ENCODE data around the gene CACNA1S. TPM values are rescaled to one million over a fixed set of nuclear protein-coding genes. Genes with fewer than 3 reads are reported as not detected.

CACNA1S gene
- total and polyA plus RNA-seq, 2 of the 13 experiments (the other 11 are each of a cell fraction or from before 2014, with no cell fraction given), result not detected

DNA sequence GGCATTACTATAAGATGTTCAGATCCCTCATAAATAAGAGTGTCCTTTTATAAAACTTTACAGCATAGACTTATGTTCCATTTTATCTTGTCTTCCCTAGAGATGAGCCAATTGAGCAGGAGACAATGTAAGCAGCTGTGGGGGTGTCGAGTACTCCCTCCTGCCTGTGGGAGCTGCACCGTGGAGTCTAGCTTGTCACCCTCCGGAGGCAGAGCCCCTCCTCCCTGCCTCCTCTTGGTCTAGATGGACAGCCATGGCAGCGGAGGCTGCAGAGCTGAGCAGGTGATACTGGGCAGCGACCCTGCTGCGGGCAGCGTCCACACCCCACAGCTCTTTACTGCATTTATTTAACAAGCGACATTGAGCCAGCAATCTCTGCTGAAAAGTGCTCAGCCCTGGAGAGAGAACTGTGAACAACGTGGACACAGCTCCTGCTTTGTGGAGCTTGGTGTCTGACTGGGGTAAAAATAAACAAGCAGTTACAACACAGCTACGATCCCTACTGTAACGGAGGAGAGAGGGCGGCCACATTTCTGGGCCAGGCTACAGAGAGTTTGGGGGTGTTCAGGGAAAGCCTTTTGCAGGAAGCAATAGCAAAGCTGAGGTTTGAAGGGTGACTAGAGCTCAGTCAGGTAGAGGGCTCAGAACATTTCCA is 75.9 kb downstream of the CACNA1S start (continued):
- TF ChIP-seq ZNF251 (CRISPR knock-in tag; IDR thresholded peaks at IDR 0.05), result no peak

- Histone ChIP-seq H3K4me2 (ENCODE audit: low read depth, low read length) (no peak overlapping the region), H3K27ac (ENCODE audit: extremely low read length, insufficient read depth, low read length) (no peak overlapping the region), H4K20me1 (ENCODE audit: insufficient read depth, low read length) (no peaks in the 10 kb centered on the region), H3K36me3 (replicated peaks in 1 of 2; ENCODE audit: control insufficient read depth in 1 of 2, insufficient read depth in 2 of 2, low read length in 2 of 2) (no peaks in the 10 kb centered on the region), H3K4me3 (replicated peaks in 1 of 3; ENCODE audit: insufficient read depth in 1 of 3, low read depth in 2 of 3, low read length in 3 of 3) (no peak overlapping the region), H2AFZ (ENCODE audit: low read length) (no peak overlapping the region), H3K9me3 (ENCODE audit: low read length) (no peaks in the 10 kb centered on the region), H3K4me1 (ENCODE audit: insufficient read depth, low read length) (peaks cover 10% of the 10 kb centered on the region), H3K9ac (ENCODE audit: insufficient read depth, low read depth, low read length) (no peak overlapping the region), H3K27me3 (ENCODE audit: control insufficient read depth in 1 of 2, insufficient read depth in 2 of 2, low read length in 2 of 2) (peaks cover 0 to 13% of the 10 kb centered on the region in 2 experiments; a peak in 3 of 5 replicates), H3K79me2 (ENCODE audit: insufficient read depth, low read length) (no peaks in the 10 kb centered on the region)
- WGBS (ENCODE audit: low lambda C conversion rate), result 17% methylated on average over 2 of the region's 4 CpGs
- CTCF ChIA-PET (ENCODE audit: low intra/inter-chr PET ratio, low total read pairs), result no interaction called here
- TF ChIP-seq ZNF468 (CRISPR knock-in tag; IDR thresholded peaks at IDR 0.05) (no peak), TMF1 (CRISPR knock-in tag; IDR thresholded peaks at IDR 0.05; ENCODE audit: low read depth) (no peak), ATM (IDR thresholded peaks at IDR 0.05; ENCODE audit: borderline replicate concordance) (no peak)
- ATAC-seq (no peak), DNase-seq (ENCODE audit: low spot score) (no peak), FAIRE-seq (no peak)
- intact Hi-C loops (cut with micrococcal nuclease; ENCODE audit: unreplicated experiment) (no loop called here), in situ Hi-C loops (cut with HindIII; ENCODE audit: extremely low pct_ligation_motif_present, low pct_unique_long_range_greater_than_20kb) (no loop called here)
- BruUV-seq (replicated peaks), result no TSS peak
- POLR2A ChIA-PET, result no interaction called here
Measured at GRCh38 chr1:201034671-201035070, 77.6 kb downstream of the CACNA1S start.

- ATAC-seq (no peak), DNase-seq (ENCODE audit: low spot score) (no peak), FAIRE-seq (no peak)
- Histone ChIP-seq H4K20me1 (ENCODE audit: insufficient read depth, low read length) (no peaks in the 10 kb centered on the region), H3K4me3 (replicated peaks in 1 of 3; ENCODE audit: insufficient read depth in 1 of 3, low read depth in 2 of 3, low read length in 3 of 3) (no peak overlapping the region), H3K4me2 (ENCODE audit: low read depth, low read length) (no peak overlapping the region), H3K79me2 (ENCODE audit: insufficient read depth, low read length) (no peaks in the 10 kb centered on the region), H3K27ac (ENCODE audit: extremely low read length, insufficient read depth, low read length) (no peak overlapping the region), H3K27me3 (ENCODE audit: control insufficient read depth in 1 of 2, insufficient read depth in 2 of 2, low read length in 2 of 2) (peaks cover 0 to 13% of the 10 kb centered on the region in 2 experiments; a peak in 3 of 5 replicates), H3K9me3 (ENCODE audit: low read length) (no peaks in the 10 kb centered on the region), H3K4me1 (ENCODE audit: insufficient read depth, low read length) (peaks cover 22% of the 10 kb centered on the region), H2AFZ (ENCODE audit: low read length) (no peak overlapping the region), H3K9ac (ENCODE audit: insufficient read depth, low read depth, low read length) (no peak overlapping the region), H3K36me3 (replicated peaks in 1 of 2; ENCODE audit: control insufficient read depth in 1 of 2, insufficient read depth in 2 of 2, low read length in 2 of 2) (no peaks in the 10 kb centered on the region)
- intact Hi-C loops (cut with micrococcal nuclease; ENCODE audit: unreplicated experiment), result no loop called here
- WGBS (ENCODE audit: low lambda C conversion rate), result 33% methylated on average over 1 of the region's 1 CpG
- in situ Hi-C loops (cut with HindIII; ENCODE audit: extremely low pct_ligation_motif_present, low pct_unique_long_range_greater_than_20kb), result no loop called here
- TF ChIP-seq ZNF557 (CRISPR knock-in tag; IDR thresholded peaks at IDR 0.05), result no peak
- CTCF ChIA-PET (ENCODE audit: low intra/inter-chr PET ratio, low total read pairs), result no interaction called here
- POLR2A ChIA-PET, result no interaction called here
- BruUV-seq (replicated peaks), result no TSS peak
Measured at GRCh38 chr1:201032408-201032807, 79.8 kb downstream of the CACNA1S start.
